GM12874 (cell line): Measurements from ENCODE around the gene TSGA10.

Experiments used
- TF ChIP-seq, protein P1 (sequence below): IDR thresholded peaks from 2 replicates; pipeline ENCODE4 v1.5.1; 2011; ENCODE audit warnings: low read depth, mild to moderate bottlenecking, control low read depth, low read length, moderate library complexity; ENCODE audit not compliant: insufficient read depth

The TSGA10 gene

GRCh38 chr2:99032786-99033185, 122.0 kb downstream of the TSGA10 start:
- TF ChIP-seq, protein P1, sequence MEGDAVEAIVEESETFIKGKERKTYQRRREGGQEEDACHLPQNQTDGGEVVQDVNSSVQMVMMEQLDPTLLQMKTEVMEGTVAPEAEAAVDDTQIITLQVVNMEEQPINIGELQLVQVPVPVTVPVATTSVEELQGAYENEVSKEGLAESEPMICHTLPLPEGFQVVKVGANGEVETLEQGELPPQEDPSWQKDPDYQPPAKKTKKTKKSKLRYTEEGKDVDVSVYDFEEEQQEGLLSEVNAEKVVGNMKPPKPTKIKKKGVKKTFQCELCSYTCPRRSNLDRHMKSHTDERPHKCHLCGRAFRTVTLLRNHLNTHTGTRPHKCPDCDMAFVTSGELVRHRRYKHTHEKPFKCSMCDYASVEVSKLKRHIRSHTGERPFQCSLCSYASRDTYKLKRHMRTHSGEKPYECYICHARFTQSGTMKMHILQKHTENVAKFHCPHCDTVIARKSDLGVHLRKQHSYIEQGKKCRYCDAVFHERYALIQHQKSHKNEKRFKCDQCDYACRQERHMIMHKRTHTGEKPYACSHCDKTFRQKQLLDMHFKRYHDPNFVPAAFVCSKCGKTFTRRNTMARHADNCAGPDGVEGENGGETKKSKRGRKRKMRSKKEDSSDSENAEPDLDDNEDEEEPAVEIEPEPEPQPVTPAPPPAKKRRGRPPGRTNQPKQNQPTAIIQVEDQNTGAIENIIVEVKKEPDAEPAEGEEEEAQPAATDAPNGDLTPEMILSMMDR = no peak

- TF ChIP-seq, protein P1 = no peak
Measured at GRCh38 chr2:99032001-99032400, 122.7 kb downstream of the TSGA10 start.

DNA sequence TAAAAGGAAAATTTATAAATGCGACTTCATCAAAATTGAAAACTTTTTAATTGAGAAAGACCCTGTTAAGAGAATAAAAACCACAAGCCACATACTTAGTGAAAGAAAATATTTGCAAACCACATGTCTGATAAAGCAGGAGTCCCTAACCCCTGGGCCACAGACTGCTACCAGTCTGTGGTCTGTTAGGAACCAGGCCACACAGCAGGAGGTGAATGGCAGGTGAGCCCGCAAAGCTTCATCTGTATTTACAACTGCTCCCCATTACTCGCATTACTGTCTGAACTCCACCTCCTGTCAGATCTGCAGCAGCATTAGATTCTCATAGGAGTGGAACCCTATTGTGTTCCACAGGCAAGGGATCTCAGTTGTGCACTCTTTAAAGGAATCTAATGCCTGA, 123.3 kb downstream of the TSGA10 start:
- TF ChIP-seq, protein P1 = no peak

- TF ChIP-seq, protein P1 = no peak
Measured at GRCh38 chr2:99028558-99028957, 126.2 kb downstream of the TSGA10 start.

DNA sequence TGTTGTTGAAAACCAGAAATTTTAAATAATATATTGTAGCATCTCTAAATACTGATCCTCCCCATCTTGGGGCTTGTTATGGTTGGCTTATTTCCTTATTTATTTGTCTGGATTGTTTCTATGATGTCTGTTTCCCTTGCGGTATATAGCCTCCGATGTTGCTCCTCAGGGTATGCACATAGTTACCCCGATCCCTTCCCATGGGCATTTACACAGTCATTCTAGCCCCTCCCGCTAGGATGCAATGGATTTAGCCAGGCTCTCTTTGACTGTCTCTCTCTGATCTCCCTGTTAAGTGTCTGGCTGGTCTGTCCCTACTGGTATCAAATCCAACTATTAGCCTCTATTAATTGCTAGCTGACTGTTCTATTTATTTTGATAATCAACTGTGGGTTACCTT, 126.9 kb downstream of the TSGA10 start:
- TF ChIP-seq, protein P1 = no peak

DNA sequence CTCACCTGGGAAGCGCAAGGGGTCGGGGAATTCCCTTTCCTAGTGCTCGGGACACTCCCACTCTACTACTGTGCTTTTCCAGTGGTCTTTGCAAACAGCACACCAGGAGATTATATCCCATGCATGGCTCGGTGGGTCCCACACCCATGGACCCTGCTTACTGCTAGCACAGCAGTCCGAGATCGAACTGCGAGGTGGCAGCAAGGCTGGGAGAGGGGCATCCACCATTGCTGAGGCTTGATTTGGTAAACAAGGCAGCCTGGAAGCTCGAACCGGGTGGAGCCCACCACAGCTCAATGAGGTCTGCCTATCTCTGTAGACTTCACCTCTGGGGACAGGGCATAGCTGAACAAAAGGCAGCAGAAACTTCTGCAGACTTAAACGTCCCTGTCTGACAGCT, 154.0 kb downstream of the TSGA10 start:
- TF ChIP-seq, protein P1 = no peak

DNA sequence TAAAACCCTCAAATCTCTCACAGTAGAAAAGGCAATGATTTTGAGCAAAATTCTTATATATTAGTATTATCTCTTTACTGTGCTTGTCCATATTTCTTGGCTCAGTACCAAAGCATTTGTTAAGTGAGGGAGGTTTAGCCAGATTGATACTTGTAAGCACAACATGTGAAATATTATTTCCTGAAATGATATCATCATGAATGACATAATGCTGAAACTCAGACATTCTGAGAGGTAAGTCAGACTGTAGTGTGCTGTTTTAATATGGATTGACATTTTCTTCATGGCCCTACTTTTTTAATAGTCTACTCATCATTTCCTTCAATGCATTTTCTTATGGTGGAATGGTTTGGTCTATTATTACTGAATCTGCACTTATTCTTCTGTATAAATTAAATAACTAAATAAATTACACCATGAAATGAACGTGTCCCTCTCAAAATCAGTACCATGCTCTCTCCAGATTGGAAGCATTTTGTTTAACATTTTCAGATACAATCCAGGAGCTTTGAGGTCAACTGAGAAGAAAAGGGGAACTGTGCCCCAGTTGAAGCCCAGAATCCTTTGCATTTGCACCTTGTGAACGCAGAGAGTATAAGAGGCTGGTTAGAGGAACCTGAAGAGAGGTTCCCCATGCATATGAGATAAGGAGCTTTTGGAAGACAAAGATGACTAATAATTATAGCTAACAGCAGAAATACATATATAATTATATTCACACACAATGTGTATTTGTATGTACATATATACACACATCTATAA, 168.7 kb downstream of the TSGA10 start:
- TF ChIP-seq, protein P1 = no peak
